GM20000 (cell line): ENCODE results near the gene GALNT2.
A peak's percentile ranks its signal among the peaks of the same experiment; 100 is the strongest.

Experiments
- DNase-seq: peaks from one replicate; pipeline ENCODE4 v3.0.0; 2012; ENCODE audit warnings: low spot score
- CTCF ChIP-seq: IDR thresholded peaks from 2 replicates; pipeline ENCODE4 v1.5.1; 2012; ENCODE audit warnings: mild to moderate bottlenecking, control low read depth; ENCODE audit errors: extremely low read depth, missing control alignments

GALNT2 gene

GRCh38 chr1:230114237-230114651 lies 47.2 kb downstream of the GALNT2 start:
- no peak for TF ChIP-seq CTCF
- no peak for DNase-seq

DNA sequence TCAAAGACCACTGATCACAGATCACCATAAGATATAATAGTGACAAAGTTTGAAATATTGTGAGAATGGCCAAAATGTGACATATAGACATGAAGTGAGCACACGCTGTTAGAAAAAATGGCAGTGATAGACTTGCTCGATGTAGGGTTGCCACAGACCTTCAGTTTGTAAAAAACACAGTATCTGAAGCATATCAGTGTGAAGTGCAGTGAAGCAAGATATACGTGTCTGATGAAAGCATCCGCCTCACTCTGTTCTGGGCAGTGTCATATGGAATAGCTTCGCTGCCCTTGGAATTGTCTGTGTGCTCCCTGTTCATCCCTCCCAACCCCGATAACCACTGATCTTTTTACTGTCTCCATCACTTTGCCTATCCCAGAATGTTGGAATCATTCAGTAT lies 50.7 kb downstream of the GALNT2 start:
- no peak for DNase-seq
- TF ChIP-seq CTCF, result no peak

DNA sequence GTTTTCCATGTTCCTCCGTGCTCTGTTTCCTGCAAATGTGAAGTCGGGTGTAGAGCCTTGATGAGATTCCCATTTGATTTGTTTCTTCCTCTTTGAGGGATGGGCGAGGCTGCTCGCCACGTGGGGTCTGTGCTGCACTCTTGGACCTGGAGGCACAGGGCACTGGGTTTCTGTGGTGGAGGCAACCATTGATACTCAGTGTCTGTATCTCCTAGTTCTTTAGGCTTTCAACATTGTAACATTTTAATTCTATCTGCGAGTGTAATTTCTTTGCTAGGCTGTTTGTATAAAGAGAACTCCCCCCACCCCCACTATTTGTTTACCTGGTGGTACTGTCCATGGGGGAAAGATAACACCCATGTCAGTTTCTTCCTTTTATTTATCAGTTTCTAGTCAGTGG lies 52.3 kb downstream of the GALNT2 start:
- TF ChIP-seq CTCF, result no peak
- no peak for DNase-seq

- DNase-seq, result no peak
- TF ChIP-seq CTCF, result no peak
Observed at GRCh38 chr1:230120289-230120920, 53.4 kb downstream of the GALNT2 start.

DNA sequence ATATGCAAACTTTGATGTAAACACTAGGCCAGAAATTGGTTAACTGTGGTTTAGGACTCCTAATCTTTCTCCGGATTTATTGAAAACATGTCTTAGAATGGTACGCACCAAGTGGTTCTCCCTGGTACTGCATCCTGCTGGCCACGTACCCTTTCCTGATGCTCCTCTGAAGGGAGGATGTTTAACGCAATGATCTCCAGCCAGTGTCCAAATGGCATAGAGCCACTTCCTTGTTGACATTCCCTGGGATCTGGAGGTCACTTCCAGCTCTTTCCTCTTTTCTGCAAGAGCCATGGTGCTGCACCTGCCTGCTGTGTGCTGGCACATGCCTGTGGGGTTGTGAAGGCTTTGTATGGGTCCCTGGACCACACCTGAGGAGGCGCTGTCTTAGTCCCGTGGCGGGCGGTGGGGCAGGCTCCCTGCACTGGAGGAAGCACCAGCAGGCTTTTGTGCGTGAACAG lies 53.9 kb downstream of the GALNT2 start:
- no peak for DNase-seq
- peak; percentile 42 for TF ChIP-seq CTCF

DNA sequence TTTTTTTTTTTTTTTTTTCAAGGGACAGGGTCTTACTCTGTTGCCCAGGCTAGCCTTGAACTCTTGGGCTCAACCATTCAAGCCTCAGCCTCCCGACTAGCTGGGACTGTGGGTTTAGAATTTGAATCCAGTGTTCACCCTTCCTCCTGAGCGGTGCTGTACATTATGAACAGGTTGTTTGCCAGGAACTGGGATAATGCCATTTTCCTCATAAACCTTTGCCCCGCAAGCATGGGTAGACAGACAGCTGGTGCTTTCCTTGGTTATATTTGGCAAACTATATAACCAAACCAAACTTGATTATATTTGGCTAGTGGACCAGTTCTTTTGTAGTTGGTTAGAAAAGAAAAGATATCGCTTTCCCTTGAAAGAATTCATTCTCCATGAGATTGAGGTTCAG lies 54.9 kb downstream of the GALNT2 start:
- DNase-seq, result no peak
- no peak for TF ChIP-seq CTCF

DNA sequence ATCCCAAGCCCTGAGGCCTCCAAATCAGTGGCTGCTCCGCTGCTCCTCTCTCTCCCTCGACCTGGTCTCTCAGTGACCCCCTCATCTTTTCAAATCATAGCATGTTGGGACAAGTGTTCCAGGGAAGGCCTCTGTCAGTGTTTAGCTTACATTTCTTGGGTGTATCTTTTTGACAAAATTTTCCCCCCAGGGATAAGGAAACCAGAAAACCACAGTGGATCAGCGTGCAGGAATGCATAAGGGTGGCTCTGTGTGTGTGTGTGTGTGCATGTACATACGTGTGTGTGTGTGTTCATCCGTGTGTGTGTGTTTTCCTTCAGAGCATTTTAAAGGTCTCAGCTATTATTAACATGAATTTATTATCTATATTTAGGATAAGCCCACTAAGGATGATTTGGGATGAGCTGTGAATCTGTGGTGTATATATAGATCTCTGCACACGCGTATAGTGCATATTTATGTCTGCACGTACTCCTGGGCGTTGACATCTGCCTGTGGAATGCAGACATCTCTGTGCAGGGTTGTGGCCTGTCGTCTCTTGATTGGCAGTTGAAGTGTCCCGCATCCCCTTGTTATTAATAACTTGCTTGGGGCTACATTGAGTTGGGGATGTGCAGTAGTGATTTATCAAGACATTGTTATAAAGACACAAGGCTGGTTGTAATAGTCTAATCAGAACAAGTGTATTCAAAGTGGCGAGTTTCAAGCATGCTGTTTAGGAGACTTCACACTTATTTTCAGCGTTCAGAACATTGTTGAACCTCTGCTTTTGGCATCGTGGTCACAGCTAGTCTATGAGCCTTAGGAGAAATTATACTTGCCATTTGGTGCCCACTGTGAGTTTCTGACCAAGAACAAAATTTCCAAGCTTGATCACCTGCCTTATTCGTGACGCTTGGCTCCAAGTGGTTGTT lies 55.6 kb downstream of the GALNT2 start:
- no peak for DNase-seq
- no peak for TF ChIP-seq CTCF
